HL-60 (cell line): ENCODE measurements around the gene ACVR1C.
A peak's percentile ranks its signal among the peaks of the same experiment; 100 is the strongest.

Experiments used
- DNase-seq, 2 experiments: peaks; one replicate each; pipeline ENCODE4 v3.0.0-alpha.2; 2010 to 2020; ENCODE audit warnings: low read depth in 1 of 2, low spot score in 1 of 2
- H3K27ac ChIP-seq: fragments of 250-450 bp; sonication (Bioruptor Pico); replicated peaks from 2 replicates; pipeline ENCODE4 v1.5.1; 2020; ENCODE audit warnings: mild to moderate bottlenecking, moderate library complexity
- H3K27me3 ChIP-seq: fragments of 250-450 bp; sonication (Bioruptor Pico); 2 replicates; pipeline ENCODE4 v1.5.1; 2021; ENCODE audit warnings: mild to moderate bottlenecking, moderate library complexity; ENCODE audit not compliant: insufficient read depth, poor library complexity, severe bottlenecking
- H3K4me3 ChIP-seq: replicated peaks from 2 replicates; pipeline ENCODE4 v1.5.1; 2011; ENCODE audit warnings: mild to moderate bottlenecking, control low read depth, low read length; ENCODE audit not compliant: insufficient read depth
- GABPA ChIP-seq: IDR thresholded peaks from 2 replicates; pipeline ENCODE4 v1.6.1; 2012; ENCODE audit warnings: low read depth
- POLR2AphosphoS5 ChIP-seq: IDR thresholded peaks from 2 replicates; pipeline ENCODE4 v1.6.1; 2012; ENCODE audit warnings: low read depth
- SPI1 ChIP-seq: IDR thresholded peaks from 2 replicates; pipeline ENCODE4 v1.6.1; 2012; ENCODE audit warnings: low read depth, mild to moderate bottlenecking, borderline replicate concordance
- TF ChIP-seq, protein P1 (sequence below): IDR thresholded peaks from 2 replicates; pipeline ENCODE4 v1.6.1; 2012; ENCODE audit warnings: low read depth; ENCODE audit not compliant: insufficient replicate concordance
- TF ChIP-seq, protein P2 (sequence below): IDR thresholded peaks from one replicate; pipeline ENCODE4 v1.5.1; 2011; ENCODE audit warnings: low read length, control low read depth, inconsistent platforms; ENCODE audit not compliant: insufficient read depth

ACVR1C gene

DNA sequence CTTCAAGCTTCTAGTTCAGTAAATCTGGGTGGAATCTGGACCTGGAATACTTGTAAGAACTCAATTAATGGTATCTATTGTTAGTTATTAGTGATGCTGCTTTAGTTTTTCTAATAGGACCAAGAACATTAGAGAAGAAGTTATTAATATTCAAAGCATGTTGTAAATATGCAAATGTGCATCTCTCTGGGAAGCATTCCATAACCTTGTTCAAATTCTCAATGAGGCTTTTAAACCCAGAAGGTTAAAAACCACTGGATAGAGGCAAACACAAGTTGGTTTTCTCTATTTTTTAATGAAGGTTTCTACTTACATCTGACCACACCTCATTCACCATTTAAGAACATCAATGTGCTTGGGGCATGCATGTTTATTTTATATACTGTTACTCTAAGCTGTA, 16.1 kb upstream of the ACVR1C start:
- Histone ChIP-seq H3K4me3 (no peak overlapping the region), H3K27ac (no peak overlapping the region), H3K27me3 (peaks cover 3% of the 10 kb centered on the region)
- TF ChIP-seq POLR2AphosphoS5 (no peak), GABPA (no peak), SPI1 (no peak)
- TF ChIP-seq, protein P1, sequence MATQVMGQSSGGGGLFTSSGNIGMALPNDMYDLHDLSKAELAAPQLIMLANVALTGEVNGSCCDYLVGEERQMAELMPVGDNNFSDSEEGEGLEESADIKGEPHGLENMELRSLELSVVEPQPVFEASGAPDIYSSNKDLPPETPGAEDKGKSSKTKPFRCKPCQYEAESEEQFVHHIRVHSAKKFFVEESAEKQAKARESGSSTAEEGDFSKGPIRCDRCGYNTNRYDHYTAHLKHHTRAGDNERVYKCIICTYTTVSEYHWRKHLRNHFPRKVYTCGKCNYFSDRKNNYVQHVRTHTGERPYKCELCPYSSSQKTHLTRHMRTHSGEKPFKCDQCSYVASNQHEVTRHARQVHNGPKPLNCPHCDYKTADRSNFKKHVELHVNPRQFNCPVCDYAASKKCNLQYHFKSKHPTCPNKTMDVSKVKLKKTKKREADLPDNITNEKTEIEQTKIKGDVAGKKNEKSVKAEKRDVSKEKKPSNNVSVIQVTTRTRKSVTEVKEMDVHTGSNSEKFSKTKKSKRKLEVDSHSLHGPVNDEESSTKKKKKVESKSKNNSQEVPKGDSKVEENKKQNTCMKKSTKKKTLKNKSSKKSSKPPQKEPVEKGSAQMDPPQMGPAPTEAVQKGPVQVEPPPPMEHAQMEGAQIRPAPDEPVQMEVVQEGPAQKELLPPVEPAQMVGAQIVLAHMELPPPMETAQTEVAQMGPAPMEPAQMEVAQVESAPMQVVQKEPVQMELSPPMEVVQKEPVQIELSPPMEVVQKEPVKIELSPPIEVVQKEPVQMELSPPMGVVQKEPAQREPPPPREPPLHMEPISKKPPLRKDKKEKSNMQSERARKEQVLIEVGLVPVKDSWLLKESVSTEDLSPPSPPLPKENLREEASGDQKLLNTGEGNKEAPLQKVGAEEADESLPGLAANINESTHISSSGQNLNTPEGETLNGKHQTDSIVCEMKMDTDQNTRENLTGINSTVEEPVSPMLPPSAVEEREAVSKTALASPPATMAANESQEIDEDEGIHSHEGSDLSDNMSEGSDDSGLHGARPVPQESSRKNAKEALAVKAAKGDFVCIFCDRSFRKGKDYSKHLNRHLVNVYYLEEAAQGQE, result no peak
- TF ChIP-seq, protein P2, sequence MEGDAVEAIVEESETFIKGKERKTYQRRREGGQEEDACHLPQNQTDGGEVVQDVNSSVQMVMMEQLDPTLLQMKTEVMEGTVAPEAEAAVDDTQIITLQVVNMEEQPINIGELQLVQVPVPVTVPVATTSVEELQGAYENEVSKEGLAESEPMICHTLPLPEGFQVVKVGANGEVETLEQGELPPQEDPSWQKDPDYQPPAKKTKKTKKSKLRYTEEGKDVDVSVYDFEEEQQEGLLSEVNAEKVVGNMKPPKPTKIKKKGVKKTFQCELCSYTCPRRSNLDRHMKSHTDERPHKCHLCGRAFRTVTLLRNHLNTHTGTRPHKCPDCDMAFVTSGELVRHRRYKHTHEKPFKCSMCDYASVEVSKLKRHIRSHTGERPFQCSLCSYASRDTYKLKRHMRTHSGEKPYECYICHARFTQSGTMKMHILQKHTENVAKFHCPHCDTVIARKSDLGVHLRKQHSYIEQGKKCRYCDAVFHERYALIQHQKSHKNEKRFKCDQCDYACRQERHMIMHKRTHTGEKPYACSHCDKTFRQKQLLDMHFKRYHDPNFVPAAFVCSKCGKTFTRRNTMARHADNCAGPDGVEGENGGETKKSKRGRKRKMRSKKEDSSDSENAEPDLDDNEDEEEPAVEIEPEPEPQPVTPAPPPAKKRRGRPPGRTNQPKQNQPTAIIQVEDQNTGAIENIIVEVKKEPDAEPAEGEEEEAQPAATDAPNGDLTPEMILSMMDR, result no peak
- DNase-seq, result no peak

DNA sequence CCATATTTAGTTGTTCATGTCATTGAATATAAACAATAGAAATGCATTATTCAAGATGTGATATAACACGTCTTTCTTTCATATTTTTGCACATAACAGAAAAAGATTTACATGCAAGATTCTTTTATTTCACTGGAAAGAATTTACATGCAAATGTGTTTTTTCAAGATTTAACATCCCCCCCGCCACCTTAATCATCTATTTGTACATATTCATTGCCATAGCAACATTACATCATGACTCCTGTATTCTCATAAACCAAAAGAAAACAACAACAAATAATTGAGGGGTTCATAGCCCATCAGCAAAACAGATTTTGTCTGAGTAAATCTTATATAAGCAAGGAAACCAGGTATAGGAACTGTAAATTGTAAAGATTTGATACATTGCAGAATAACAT, 3.2 kb upstream of the ACVR1C start:
- TF ChIP-seq, protein P1, result no peak
- TF ChIP-seq, protein P2, result no peak
- TF ChIP-seq POLR2AphosphoS5, result no peak
- TF ChIP-seq SPI1, result no peak
- no peak for TF ChIP-seq GABPA
- no peak overlapping the region for H3K27ac ChIP-seq
- no peak overlapping the region for H3K4me3 ChIP-seq
- DNase-seq, result no peak
- H3K27me3 ChIP-seq, result peaks cover 27% of the 10 kb centered on the region

GRCh38 chr2:157627594-157628476, 829 bp downstream of the ACVR1C start:
- TF ChIP-seq, protein P2, result no peak
- TF ChIP-seq SPI1 (no peak), POLR2AphosphoS5 (no peak), GABPA (no peak)
- TF ChIP-seq, protein P1, result no peak
- no peak overlapping the region for H3K27ac ChIP-seq
- DNase-seq, result no peak
- peaks cover 34% of the 10 kb centered on the region for H3K27me3 ChIP-seq
- peak overlapping the region; percentile 20 for H3K4me3 ChIP-seq
